HG03135 (cell line): ENCODE data around the gene PTPN23.
"Not testable (repeated sequence)": the region's sequence is repeated elsewhere in the genome, so short reads cannot be mapped to it uniquely, and the experiment has no call there.

Experiments used
- ATAC-seq: cut with Tn5 transposase; IDR thresholded peaks from one replicate; pipeline ENCODE4 v1.9.1; 2021; ENCODE audit warnings: mild to moderate bottlenecking, moderate library complexity; ENCODE audit not compliant: unreplicated experiment

Gene PTPN23

GRCh38 chr3:47380601-47381316 is at the start of gene PTPN23:
Gene PTPN23 (plus strand): TSS chr3:47381021. CDS start chr3:47381097, 76 bp downstream.
- ATAC-seq: peak; percentile 68

GRCh38 chr3:47333907-47334306 is 46.9 kb upstream of the PTPN23 start:
- ATAC-seq: no peak

- ATAC-seq: no peak
Observed at GRCh38 chr3:47337656-47338055, 43.2 kb upstream of the PTPN23 start.

GRCh38 chr3:47339951-47340350 is 40.9 kb upstream of the PTPN23 start:
- no peak for ATAC-seq

- ATAC-seq: no peak
Observed at GRCh38 chr3:47340866-47341265, 40.0 kb upstream of the PTPN23 start.

- no peak for ATAC-seq
Observed at GRCh38 chr3:47342151-47342550, 38.7 kb upstream of the PTPN23 start.

- no peak for ATAC-seq
Observed at GRCh38 chr3:47342812-47343211, 38.0 kb upstream of the PTPN23 start.

GRCh38 chr3:47343471-47343971 is 37.3 kb upstream of the PTPN23 start:
- no peak for ATAC-seq

GRCh38 chr3:47344971-47345370 is 35.9 kb upstream of the PTPN23 start:
- ATAC-seq: no peak

- ATAC-seq: peak; percentile 66
Observed at GRCh38 chr3:47347217-47347801, 33.5 kb upstream of the PTPN23 start.

- ATAC-seq: no peak
Observed at GRCh38 chr3:47348411-47349154, 32.2 kb upstream of the PTPN23 start.

GRCh38 chr3:47355010-47355409 is 25.8 kb upstream of the PTPN23 start:
- ATAC-seq: no peak

GRCh38 chr3:47356201-47356600 is 24.6 kb upstream of the PTPN23 start:
- ATAC-seq: no peak

GRCh38 chr3:47359323-47359722 is 21.5 kb upstream of the PTPN23 start:
- no peak for ATAC-seq

GRCh38 chr3:47360110-47360517 is 20.7 kb upstream of the PTPN23 start:
- not testable (repeated sequence) for ATAC-seq

GRCh38 chr3:47362701-47363100 is 18.1 kb upstream of the PTPN23 start:
- no peak for ATAC-seq

- ATAC-seq: no peak
Observed at GRCh38 chr3:47365213-47366153, 15.3 kb upstream of the PTPN23 start.

GRCh38 chr3:47366833-47367232 is 14.0 kb upstream of the PTPN23 start:
- ATAC-seq: no peak

GRCh38 chr3:47367631-47368030 is 13.2 kb upstream of the PTPN23 start:
- no peak for ATAC-seq

- ATAC-seq: not testable (repeated sequence)
Observed at GRCh38 chr3:47370020-47370419, 10.8 kb upstream of the PTPN23 start.
